Astrocyte of the cerebellum (primary cell): ENCODE measurements around the gene PWP1.
"Not testable (repeated sequence)": the region's sequence is repeated elsewhere in the genome, so short reads cannot be mapped to it uniquely, and the experiment has no call there.

Source experiments
- DNase-seq: peaks from one replicate; pipeline ENCODE4 v3.0.0-alpha.2; 2011; ENCODE audit warnings: low read depth
- H3K4me3 ChIP-seq: 2 replicates; pipeline ENCODE4 v1.5.1; 2011; ENCODE audit warnings: mild to moderate bottlenecking, low read depth, low read length, moderate library complexity
- in situ Hi-C: cut with HindIII; loops from 2 replicates; pipeline ENCODE4 v1.10.0; 2017; ENCODE audit warnings: low sequenced_read_pairs
- TF ChIP-seq, protein P1 (sequence below): IDR thresholded peaks from 2 replicates; pipeline ENCODE4 v1.5.1; 2012; ENCODE audit warnings: low read length, low read depth, moderate library complexity, mild to moderate bottlenecking; ENCODE audit errors: missing control alignments

The PWP1 gene

DNA sequence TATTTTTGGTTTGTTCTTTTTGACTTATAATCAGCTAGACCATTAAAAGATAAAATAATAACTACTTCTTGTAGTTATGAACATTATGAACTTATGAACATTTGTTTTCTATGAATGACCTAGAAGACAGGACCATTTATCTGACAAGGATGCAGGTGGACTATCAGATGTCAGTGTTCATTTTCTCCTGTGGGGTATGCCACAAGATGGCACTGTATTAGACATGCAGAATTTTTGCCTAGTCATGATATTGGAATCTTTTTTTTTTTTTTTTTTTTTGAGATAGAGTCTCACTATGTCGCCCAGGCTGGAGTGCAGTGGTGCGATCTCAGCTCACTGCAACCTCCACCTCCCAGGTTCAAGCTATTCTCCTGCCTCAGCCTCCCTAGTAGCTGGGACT is 10.2 kb downstream of the PWP1 start:
- TF ChIP-seq, protein P1, sequence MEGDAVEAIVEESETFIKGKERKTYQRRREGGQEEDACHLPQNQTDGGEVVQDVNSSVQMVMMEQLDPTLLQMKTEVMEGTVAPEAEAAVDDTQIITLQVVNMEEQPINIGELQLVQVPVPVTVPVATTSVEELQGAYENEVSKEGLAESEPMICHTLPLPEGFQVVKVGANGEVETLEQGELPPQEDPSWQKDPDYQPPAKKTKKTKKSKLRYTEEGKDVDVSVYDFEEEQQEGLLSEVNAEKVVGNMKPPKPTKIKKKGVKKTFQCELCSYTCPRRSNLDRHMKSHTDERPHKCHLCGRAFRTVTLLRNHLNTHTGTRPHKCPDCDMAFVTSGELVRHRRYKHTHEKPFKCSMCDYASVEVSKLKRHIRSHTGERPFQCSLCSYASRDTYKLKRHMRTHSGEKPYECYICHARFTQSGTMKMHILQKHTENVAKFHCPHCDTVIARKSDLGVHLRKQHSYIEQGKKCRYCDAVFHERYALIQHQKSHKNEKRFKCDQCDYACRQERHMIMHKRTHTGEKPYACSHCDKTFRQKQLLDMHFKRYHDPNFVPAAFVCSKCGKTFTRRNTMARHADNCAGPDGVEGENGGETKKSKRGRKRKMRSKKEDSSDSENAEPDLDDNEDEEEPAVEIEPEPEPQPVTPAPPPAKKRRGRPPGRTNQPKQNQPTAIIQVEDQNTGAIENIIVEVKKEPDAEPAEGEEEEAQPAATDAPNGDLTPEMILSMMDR = peak; percentile 33
- H3K4me3 ChIP-seq, DNase-seq, in situ Hi-C loops: not testable (repeated sequence)

DNA sequence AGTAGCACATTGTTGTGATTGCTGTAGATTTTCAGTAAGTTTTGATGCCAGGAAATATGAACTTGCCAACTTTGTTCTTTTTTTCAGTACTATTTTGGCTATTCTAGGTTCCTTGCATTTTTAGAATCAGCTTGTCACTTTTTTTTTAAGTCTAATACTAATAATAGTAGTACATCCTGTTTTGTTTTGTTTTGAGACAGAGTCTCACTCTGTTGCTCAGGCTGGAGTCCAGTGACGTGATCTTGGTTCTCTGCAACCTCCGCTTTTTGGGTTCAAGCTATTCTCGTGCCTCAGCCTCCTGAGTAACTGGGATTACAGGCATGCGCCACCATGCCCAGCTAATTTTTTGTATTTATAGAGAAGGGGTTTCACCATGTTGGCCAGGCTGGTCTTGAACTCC is 16.5 kb downstream of the PWP1 start:
- TF ChIP-seq, protein P1 = no peak
- in situ Hi-C loops = no loop called here

DNA sequence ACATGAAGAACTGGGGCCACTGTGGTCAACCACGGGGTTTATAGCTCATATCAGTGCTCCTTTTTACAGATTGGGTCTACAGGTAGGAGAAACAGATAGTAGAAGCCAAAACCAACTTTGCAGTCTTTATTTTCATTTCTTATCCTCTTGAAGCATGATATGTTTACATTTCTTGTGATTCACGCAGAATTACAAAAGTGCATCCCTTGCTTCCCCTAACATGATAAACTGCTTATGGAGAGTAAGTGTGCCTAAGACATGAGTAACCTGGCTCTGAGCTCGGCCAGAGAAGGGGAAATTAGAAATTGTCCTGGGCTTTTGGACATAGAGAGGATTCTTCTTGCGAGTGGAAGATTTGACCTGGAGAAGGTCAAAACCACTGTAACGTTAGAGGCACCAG is 18.4 kb downstream of the PWP1 start:
- in situ Hi-C loops = no loop called here
- TF ChIP-seq, protein P1 = no peak
- DNase-seq = no peak
- no peak overlapping the region for H3K4me3 ChIP-seq

More for the DNA sequence above, 16.5 kb downstream of the PWP1 start:
- H3K4me3 ChIP-seq = no peak overlapping the region
- DNase-seq = no peak

DNA sequence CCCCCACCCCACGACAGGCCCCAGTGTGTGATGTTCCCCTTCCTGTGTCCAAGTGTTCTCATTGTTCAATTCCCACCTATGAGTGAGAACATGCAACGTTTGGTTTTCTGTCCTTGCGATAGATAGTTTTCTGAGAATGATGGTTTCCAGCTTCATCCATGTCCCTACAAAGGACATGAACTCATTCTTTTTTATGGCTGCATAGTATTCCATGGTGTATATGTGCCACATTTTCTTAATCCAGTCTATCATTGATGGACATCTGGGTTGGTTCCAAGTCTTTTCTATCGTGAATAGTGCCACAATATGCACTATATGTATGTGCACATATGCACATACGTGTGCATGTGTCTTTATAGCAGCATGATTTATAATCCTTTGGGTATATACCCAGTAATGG is 19.9 kb downstream of the PWP1 start:
- in situ Hi-C loops, DNase-seq, H3K4me3 ChIP-seq: not testable (repeated sequence)

DNA sequence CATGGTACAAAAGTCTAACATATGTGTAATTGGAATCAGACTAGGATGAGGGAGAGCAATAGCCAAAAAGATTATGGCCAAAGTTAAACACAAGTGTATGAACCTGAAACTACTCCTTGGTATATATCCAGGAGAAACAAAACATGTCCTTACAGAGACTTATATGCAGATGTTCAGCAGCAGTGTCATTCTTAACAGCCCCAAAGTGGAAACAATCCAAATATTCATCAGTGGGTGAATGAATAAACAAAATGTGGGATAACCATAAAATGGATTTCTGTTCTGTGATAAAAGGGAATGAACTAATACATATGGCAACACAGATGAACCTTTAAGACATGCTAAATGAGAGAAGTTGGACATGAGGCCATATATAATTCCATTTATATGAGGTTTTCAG is 30.2 kb downstream of the PWP1 start:
- in situ Hi-C loops = no loop called here
- TF ChIP-seq, protein P1 = no peak
- no peak overlapping the region for H3K4me3 ChIP-seq
- DNase-seq = no peak

DNA sequence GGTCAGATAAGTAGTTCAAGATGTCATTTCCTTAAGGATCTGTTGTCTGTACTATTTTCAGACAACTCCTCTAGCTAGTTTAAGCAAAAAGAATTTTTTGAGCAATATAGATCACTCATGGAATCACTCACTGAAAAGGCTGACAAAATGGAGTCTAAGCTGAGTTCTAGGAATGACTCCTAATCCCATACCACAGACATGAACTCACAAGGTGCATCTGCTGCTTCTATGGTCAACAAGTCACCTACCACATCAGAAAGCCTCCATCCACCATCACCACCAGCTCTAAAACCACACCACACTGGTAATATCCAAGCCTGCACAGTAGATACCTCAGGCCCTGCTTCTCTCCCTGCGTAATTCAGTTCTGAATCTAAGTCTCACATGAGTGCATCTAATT is 33.0 kb downstream of the PWP1 start:
- TF ChIP-seq, protein P1 = no peak
- in situ Hi-C loops = no loop called here
- no peak overlapping the region for H3K4me3 ChIP-seq
- DNase-seq = no peak

DNA sequence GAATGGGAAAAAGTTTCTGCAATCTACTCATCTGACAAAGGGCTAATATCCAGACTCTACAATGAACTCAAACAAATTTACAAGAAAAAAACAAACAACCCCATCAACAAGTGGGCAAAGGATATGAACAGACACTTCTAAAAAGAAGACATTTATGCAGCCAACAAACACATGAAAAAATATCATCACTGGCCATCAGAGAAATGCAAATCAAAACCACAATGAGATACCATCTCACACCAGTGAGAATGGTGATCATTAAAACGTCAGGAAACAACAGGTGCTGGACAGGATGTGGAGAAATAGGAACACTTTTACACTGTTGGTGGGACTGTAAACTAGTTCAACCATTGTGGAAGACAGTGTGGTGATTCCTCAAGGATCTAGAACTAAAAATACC is 41.7 kb downstream of the PWP1 start:
- H3K4me3 ChIP-seq, in situ Hi-C loops, DNase-seq: not testable (repeated sequence)

DNA sequence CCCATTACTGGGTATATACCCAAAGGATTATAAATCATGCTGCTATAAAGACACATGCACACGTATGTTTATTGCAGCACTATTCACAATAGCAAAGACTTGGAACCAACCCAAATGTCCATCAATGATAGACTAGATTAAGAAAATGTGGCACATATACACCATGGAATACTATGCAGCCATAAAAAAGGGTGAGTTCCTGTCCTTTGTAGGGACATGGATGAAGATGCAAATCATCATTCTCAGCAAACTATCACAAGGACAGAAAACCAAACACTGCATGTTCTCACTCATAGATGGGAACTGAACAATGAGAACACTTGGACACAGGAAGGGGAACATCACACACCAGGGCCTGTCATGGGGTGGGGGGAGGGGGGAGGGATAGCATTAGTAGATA is 42.1 kb downstream of the PWP1 start:
- in situ Hi-C loops = not testable (repeated sequence)

More for the DNA sequence above, 42.1 kb downstream of the PWP1 start:
- not testable (repeated sequence) for DNase-seq, H3K4me3 ChIP-seq
